SU-DHL-6 (cell line): ENCODE data around the gene LRRC23.

ENCODE experiments used
- CTCF ChIP-seq: fragments of 200-600 bp; sonication (generic); IDR thresholded peaks from one replicate; pipeline ENCODE4 v1.5.1; 2017; ENCODE audit warnings: antibody characterized with exemption, mild to moderate bottlenecking, low read length, moderate library complexity; ENCODE audit not compliant: insufficient read depth, poor library complexity, severe bottlenecking
- EZH2phosphoT487 ChIP-seq: fragments of 200-600 bp; sonication (generic), shearing (Covaris generic); conservative IDR thresholded peaks from 2 replicates; pipeline ENCODE4 v1.6.1; 2018; ENCODE audit warnings: mild to moderate bottlenecking, antibody characterized with exemption, low read length, moderate library complexity, mixed read lengths

DNA sequence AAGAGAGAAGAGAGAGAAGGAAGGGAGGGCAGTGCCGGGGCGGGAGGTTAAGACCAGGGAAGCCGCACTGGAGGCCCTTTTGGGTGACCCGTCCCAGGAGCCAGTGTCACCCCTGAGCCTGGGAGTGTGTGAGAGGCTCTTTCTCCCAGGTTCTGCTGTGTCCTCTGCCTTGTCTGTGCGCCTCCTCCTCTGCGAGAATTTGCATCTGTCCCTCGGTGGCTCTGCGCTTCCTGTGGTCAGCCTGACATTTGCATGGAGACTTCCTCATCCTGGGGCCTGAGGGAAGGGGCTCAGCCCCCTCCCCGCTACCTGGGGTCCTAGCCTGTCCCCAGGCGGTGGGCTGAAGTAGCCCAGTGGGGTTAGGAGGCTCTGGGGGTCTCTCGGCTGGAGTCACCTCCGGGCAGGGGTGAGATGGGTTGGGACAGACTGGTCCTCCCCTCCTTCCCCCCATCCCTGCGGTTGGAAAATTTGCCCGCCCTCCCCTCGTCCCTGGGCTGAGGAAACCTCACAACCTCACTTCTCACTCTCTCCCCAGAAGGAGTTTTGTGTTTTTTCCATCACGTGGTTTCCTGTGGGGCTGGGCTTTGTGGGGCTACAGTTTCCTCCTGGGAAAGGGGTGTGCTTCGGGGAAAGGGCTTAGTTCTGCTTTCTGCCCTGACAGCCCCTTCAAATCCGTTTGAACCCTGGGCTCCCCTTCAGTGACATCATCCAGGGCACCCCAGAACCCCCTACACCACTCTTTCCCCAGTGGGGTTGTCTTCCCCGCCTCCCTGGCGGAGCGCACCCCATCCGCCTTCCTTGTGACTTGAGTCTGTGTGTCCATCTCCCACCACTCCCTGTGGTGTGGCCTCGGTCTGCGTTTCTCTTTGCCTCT is 49.1 kb downstream of the LRRC23 start:
- TF ChIP-seq CTCF (no peak), EZH2phosphoT487 (no peak)
